ENCODE results near the gene KIRREL1. TPM values are rescaled to one million over a fixed set of nuclear protein-coding genes. Genes with fewer than 3 reads are reported as not detected.

Gene KIRREL1
- total RNA-seq, 1 donor from 2014 or later, result not detected

DNA sequence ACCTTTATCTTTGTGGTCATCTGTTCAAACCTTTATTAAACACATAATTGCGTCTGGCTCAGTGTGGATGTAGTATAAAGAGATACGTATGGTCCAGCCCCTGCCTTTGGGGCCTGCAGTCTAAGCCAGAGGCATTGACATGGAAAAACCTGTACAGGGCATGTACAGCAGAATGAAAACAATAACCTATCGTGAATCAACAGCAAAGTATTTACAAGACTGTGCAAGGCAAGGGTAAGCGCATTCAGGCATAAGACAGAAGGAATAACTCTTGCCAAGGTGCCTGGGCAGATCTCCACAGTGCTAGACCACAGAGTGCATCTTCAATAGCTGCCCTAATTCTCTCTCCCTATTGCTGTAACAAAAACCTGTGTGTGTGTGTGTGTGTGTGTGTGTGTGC lies 35.5 kb downstream of the KIRREL1 start:
- intact Hi-C loops (cut with micrococcal nuclease), result no loop called here

DNA sequence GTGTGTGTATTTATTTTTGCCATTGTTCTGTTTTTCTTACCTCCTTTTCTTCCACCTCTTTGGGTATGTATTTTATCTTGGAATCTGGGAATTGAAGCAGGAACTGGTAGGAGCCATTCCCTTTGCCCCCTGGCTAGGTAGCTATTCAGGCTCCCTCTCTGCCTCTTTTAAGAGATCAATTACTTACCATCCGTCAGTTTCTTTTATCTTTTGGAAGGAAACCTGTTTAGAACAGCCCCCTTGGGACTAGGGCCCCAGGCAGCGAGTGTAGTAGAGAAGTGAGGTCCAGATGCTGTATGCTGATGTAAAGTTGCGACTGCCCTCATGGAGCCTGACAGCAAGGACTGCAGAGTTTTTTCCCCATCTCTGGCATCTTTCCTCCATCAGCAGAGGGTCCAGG lies 41.6 kb downstream of the KIRREL1 start:
- intact Hi-C loops (cut with micrococcal nuclease), result no loop called here

DNA sequence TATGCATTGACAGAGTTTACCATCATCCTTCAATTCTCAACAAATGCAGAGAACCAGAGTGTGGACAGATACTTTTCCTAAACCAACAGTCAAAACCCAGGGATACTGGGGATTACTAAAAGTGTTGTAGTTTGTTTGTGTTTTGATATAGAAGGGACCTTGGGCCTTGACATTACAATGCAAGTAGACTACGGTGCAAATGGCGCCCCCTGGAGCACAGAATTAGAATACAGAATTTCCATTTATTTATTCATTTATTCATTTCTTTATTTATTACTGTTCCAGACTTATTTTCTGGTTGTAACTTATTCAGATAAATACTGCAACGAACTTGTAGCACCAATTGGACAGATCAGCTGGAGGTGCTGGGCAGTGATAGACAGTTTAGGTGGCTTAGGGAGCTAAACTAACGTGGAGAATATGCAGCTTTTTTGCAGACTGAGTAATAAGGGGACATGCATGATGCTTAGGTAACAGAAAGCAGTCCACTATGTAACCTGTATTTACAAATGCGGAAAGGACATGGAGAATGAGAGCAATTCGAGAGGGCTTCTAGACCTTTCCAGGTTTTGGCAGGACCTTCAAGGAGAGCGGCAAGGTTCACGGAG lies 42.6 kb downstream of the KIRREL1 start:
- intact Hi-C loops (cut with micrococcal nuclease), result loop anchor here (2.0 kb wide), 1 partner anchor 43 kb away; the partner anchor contains the start of gene KIRREL1

DNA sequence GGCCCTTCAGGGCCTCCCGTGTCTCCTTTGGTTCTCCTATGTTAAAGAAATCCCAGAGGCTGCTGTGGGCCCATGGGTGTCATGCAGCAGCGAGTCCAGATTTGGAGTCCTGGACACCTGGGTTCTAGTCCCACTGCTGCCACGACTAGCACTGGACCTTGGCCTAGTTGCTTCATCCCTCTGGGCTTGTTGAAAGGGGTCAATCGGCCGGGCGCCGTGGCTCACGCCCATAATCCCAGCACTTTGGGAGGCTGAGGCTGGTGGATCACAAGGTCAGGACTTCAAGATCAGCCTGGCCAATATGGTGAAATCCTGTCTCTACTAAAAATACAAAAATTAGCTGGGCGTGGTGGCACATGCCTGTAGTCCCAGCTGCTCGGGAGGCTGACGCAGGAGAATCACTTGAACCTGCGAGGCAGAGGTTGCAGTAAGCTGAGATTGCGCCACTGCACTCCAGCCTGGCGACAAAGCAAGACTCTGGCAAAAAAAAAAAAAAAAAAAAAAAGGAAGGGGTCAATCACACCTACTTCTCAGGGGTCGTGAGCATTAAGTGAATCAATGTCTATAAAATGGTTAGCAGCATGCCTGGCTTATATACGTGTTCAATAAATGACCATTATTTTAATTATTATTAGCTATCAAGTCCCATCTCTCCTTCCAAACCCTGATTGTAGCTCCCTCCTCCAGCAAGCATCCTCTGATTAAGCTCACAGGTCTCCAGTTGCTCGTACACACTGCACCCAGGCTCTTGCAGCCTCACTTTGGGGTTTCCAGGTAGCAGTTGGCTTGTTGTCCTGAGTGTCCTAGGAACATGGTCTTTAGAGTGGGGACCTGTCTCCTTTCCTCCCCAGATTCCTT lies 43.8 kb downstream of the KIRREL1 start:
- intact Hi-C loops (cut with micrococcal nuclease), result loop anchor here (2.0 kb wide), 1 partner anchor 44 kb away; the partner anchor contains the start of gene KIRREL1

DNA sequence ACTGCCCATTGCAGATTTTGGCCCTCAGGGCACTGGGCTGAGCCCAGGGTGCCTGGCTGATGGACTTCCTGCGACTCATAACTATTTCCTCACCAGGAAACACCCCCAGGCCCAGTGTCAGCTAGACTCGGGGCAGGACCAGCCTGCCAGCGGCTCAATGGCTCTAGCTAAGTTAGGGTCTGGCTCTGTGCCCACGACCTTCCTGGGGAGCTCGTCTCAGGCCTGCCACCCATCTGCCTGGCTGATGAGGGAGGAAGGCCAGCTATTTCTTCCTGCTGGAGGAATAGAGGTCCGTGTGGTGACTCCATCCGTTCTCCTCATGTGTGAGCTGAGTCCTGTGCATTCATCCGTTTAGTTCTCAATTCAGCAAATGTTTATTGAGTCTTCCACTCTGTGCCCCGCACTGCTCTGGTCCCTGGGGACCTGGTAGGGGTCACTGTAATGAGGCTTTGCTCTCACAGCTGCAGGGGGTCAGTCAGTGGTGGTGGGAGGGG lies 44.5 kb downstream of the KIRREL1 start:
- intact Hi-C loops (cut with micrococcal nuclease), result loop anchor here (2.0 kb wide), 1 partner anchor 45 kb away; the partner anchor contains the start of gene KIRREL1

DNA sequence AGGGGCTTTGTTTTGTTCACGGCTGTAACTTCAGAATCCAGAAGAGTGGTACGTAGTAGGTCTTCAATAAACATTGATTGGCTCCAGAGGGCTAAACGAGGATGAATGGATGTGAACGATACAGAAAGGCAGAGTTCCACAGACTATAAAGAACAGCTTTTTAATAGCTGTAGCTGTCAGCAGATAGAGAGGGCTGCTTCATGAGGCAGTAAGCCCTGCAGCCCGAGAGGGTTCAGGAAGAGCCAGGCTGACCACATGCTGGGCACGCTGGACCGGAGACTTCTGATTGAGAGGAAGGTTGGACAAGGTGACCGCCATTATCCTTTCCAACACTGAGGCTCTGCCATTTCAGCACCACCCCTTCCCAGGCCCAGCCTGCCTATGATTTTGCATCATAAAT lies 45.3 kb downstream of the KIRREL1 start:
- intact Hi-C loops (cut with micrococcal nuclease), result no loop called here

DNA sequence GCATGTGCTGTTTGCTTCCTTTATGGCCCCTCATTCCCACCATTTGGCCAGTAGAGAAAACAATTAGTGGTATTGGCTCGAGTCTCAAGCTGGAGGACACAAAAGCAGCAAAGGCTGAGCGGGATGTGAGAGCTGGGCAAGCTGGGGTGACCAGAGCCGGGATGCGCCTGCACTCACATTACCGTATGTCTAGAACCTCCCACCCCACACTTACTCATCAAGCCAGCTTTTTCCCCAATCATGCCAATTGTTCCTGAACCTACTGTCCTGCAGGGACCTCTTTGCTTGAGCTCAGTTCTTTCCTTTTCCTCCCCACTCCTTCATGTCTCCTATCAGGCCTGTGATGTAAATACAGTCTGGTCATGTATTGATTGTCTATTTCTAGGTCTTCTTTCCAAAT lies 45.9 kb downstream of the KIRREL1 start:
- intact Hi-C loops (cut with micrococcal nuclease), result no loop called here

DNA sequence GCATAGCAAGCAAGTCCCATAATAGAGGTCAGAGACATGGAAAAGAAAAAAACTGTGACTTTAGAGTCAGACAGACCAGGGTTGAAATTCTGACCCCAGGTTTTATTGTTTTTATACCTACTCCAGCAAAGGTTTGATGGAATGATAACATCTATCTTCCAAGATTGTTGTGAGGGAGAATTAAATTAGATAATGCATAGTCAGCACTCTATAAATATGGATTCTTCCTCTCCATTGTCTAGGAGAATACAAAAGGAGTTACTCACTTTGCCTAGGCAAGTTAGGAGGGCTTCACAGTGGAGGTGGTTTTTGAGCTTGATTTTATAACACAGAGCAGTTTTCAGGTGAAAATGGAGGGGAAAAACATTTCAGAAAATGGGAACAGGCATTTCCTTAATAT lies 46.9 kb downstream of the KIRREL1 start:
- intact Hi-C loops (cut with micrococcal nuclease), result no loop called here

DNA sequence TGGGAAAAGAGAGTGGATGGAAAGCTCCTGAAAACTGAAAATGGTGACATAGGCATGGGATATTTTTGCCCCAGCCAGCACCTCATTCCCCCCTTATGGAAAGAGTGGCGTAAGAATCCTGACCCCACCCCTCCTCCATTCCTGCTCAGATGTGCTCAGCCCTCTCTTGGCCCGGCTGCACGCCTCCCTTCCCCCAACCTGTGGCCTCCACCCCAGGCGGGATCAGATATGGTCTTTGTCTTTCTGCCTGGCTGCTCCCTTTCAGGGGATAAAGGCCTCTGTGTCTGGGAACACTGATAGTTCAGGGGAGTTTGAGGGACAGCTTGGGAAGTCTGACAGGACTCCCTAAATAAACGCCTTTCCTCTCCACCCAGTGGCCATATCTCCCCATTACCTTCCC lies 49.8 kb downstream of the KIRREL1 start:
- intact Hi-C loops (cut with micrococcal nuclease), result no loop called here

DNA sequence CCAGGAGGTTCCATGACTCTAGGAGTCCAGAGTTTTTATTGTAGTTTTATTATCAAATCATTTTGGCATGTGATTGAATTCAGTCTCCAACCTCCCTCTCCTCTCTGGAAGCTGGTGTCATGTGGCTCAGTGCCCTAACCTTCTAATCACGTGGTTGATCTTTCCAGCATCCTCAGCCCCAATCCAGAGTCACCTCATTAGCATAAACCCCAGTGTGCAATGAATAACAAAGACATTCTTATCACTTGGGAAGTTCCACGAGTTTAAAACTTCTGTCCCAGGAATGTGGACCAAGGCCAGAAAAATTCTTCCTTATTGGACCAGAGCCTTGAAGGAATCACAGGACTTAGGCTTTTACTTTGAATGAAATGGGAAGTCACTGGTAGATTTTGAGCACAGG lies 52.2 kb downstream of the KIRREL1 start:
- intact Hi-C loops (cut with micrococcal nuclease), result no loop called here

DNA sequence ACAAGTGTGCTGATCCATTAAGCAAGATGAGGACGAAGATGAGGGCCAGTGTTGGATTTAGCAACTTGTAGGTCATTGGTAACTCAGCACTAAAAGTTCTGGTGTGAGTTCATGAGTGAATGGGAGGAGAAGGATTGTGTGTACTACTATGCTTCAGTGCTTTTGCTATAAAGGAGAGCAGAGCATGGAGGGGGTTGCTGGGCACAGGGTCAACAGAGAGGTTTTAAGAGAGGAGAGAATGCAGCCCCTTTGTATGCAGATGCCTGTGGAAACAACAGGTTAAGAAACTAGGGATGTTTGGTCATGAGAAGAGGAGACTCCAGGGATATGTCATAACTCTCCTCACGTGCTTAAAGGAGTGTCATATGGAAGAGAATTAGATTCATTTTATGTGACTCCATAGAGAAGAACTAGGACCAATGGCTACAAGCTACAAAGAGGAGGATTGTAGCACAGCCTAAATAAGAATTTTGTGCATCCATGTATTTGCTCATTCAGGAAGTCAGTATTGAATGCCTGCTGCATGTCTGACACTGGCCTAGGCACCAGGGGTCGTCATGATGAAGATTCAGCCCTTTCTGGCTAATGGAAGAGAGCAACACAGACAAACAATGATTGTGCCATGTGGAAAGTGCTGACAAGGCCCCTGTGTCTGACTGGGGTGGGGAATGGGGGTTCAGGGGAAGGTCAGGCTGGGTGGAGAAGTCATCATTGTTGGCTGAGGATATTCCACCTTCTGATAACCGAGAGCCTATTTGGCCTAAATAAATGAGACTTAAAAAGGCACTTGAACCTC lies 53.5 kb downstream of the KIRREL1 start:
- intact Hi-C loops (cut with micrococcal nuclease), result no loop called here

DNA sequence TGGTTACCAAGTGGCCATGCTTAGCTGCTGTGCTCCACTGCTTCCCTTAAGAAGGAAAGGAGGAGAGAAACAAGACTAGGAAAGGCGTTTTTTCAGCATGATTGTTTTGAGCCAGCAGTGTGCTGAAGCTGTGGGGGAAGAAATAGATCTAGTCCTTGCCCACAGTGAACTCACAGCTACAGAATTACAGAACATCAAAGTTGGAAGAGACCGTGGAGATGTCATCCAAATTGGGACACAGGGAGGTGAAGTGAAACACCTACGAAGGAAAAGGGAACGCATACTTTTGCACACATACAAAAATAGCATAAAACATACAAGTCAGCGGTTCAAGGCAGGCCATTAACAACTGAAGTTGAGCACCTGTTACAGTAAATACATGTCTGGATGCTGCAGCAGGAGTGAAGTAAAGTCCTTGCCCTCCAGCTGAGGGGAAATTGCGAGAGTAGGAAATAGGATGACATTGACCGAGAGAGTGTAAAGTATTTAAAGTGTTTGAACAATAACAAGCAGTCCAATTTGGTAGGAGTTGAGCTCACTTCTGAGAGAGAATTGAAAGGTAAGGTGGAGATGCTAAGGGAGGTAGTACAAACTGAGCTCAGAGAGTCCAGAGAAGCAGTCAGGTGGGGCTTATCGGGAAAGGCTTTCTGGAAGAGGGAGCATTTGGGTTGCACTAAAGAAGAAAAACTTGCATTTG lies 55.1 kb downstream of the KIRREL1 start:
- intact Hi-C loops (cut with micrococcal nuclease), result no loop called here

DNA sequence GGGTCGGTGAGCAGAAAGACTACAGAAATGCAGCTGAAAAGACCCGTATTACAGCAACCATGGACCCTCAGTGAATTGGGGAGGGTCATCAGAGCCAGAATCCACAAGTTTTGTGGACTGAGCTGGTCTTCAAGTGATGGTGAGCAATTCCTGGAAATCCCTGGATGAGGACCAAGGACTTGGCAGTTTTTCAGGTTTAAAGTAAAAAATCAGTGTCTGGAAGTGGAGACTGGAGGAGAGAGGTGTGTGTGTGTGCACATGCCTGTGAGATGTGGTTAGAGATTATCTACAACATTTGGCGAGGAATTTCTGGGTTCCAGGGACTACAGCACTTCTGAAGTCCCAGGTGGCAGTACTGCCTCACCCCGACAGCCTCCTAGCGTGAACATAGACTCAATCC lies 56.4 kb downstream of the KIRREL1 start:
- intact Hi-C loops (cut with micrococcal nuclease), result no loop called here

DNA sequence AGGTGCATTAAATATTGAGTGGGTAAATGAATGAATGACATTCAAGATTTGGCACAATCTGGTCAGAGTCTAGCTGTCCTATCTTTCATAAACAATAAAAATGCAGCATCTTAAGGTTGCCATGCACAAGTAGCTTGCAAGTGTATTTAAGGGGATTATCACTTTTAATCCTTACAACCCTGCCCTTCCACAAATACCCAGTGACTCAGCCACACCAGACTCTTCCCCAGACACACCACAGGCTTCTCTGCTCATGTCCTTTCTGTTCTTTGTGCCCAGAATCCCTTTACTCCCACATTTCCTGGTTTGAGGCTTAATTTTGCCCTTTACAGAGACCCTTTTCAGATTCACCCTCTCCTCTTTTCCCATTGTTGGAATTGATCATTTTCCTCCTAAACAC lies 59.8 kb downstream of the KIRREL1 start:
- intact Hi-C loops (cut with micrococcal nuclease), result no loop called here

DNA sequence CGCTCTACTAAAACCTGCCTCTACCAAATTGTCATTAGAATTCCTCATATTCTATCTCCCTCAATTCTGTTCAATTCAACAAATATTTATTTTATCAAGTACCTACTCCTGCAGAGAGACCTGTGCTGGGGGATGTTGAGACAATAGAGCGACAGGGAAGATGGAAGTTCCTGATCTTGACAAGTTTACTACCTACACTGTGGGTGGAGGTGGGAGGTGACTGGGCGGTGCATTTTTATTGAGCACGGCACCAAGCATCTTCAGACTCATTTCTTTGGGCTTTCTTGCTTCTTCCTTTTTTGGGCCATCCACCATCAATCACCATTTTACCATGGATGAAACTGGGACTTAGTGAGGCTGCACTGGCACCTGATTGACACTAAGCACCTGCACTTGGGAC lies 61.3 kb downstream of the KIRREL1 start:
- intact Hi-C loops (cut with micrococcal nuclease), result no loop called here

DNA sequence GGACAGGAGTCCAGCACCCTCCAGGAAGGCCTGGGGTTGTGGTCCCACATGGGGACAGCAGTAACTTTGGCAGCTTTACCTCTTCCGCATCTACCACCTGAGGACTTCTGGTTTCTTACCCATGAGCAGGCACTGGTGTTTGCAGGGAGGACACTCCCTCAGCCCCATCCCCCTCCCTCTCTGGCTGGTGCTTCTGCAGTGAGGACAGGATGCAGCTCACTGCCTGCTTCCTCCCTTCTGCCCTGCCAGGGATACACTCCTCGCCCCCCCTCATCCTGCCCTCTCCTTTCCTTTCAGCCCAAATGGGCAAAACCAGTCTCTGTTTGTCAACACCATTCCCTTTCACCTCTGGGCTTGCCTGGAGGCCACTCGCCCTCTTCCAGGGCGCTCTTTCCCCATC lies 62.4 kb downstream of the KIRREL1 start:
- intact Hi-C loops (cut with micrococcal nuclease), result no loop called here

DNA sequence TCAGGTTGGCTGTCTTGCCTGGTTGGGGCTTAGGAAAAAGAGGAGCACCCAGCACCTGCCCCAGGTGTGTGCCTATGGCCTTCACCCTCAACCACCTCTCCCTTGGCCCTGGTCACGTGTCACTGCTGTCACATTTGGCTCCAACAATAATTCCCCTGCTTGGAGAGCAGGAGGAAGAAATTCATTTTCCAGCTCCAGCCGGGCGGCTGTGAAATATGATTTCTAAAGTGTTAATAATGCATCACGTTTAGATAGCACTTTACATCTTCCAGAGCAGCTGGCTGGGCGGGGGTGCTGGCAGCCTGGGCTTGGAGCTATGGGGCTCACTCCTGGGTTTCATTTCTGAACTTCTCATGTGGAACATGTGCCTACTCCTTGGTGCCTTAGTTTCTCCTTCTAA lies 63.1 kb downstream of the KIRREL1 start:
- intact Hi-C loops (cut with micrococcal nuclease), result no loop called here

DNA sequence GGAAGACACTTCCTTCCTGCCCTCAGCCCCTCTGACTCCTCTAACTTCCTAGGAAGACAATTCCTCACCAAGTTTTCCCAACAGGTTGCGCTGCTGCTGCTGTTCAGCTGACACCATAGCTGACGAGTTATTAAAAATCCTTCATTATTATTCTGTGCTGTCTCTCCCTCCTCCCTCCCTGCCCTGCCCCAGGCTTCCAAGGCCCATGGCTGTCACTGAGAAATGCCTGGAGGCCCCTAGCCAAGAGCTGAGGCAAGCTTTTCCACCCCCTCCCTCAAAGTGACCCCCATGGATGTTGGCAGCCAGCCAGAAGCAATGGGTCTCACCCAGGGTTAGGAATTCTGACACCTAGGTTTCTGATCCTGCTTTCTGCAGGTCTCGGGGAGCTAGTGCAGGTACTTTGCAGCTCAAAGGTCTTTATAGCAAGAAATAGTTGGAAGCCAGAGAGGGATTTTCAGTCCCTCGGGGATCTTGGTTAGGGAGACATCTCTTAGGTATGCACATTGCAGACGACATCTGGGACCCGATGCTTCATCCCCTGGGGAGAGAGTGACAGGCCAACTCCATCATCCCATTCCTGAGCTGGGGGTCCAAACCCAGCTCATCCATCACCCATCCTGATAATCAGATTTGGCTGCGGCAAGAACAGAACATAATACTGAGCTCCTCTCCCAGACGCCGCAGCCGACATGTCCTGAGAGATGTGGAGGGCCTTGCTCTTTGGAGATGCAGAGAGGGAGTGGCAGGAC lies 65.0 kb downstream of the KIRREL1 start:
- intact Hi-C loops (cut with micrococcal nuclease), result no loop called here

DNA sequence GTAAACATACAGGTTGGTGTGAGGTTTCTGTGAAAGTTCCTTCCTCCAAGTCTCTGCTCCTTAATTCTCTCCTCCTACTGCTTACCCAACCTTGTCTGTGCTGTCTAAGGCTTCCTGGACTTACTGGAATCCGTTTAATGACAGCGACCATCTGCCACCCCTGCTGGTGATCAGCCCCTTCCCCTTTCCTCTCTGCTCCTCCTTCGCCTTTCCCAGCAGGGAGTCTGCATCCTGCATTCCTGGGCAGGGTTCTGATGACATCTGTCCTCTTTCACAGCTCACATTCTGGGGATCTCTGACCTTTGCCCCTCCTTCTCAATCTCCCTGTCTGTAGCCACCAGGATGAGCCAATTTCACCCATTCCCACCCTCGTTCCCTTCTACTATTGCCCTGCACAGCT lies 66.5 kb downstream of the KIRREL1 start:
- intact Hi-C loops (cut with micrococcal nuclease), result no loop called here

DNA sequence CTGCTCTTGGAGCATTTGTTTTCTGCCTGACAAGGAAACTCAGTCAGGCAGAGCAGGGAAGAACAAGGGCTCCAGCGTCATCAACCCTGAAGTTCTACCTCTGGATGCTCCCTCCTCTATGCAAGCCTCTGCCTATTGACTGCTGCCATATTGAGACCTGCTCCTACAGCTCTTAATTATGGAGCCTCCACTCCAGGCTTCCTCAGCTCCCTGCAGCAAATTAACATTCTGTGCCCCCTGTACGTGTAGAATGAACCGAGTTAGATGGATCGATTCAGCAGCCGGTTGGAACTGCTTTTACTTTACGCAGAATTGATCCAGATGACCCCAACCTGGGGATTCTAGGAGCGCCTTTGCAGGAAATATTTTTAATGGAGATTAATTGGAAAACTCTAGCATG lies 68.7 kb downstream of the KIRREL1 start:
- intact Hi-C loops (cut with micrococcal nuclease), result no loop called here

DNA sequence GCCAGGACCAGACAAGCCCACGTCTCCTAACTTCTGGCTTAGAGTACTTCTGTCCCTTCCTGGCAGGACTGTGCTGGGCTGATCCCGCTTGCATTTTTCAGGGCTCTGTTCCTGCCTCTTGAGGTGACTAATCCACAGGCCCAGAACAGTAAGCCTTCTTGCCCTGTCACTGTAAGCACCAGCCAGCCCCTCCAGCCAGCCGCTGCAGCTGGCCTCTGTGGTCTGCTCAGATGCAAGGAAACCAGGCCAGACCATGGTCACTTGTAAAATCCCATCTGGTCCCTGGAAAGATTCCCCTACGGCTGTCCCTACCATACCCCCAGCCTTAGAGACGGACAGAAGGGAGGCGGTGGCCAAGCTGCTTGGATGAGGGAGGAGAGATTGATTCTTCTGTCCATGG lies 74.2 kb downstream of the KIRREL1 start:
- intact Hi-C loops (cut with micrococcal nuclease), result no loop called here
